Endodermal cell (in vitro differentiated cells): ENCODE measurements around the gene USO1. TPM values are rescaled to one million over a fixed set of nuclear protein-coding genes. Genes with fewer than 3 reads are reported as not detected.

Source experiments
- DNase-seq: peaks from one replicate; pipeline ENCODE4 v3.0.0-alpha.2; 2017
- H3K27ac ChIP-seq: 2 replicates; pipeline ENCODE4 v1.5.1; 2013; ENCODE audit warnings: mild to moderate bottlenecking, low read depth, low read length, moderate library complexity
- H3K27me3 ChIP-seq: 2 replicates; pipeline ENCODE4 v1.6.1; 2013; ENCODE audit warnings: mild to moderate bottlenecking, low read length, moderate library complexity; ENCODE audit not compliant: insufficient read depth, control insufficient read depth, poor library complexity, severe bottlenecking
- H3K36me3 ChIP-seq: 2 replicates; pipeline ENCODE4 v1.7.0; 2013; ENCODE audit warnings: mild to moderate bottlenecking, low read length, moderate library complexity; ENCODE audit not compliant: control insufficient read depth, insufficient read depth
- H3K4me1 ChIP-seq: one replicate; pipeline ENCODE4 v1.7.0; 2013; ENCODE audit warnings: low read length; ENCODE audit not compliant: control insufficient read depth, insufficient read depth
- H3K4me3 ChIP-seq: 2 replicates; pipeline ENCODE4 v1.5.1; 2013; ENCODE audit warnings: mild to moderate bottlenecking, low read length, moderate library complexity
- H3K9ac ChIP-seq: 2 replicates; pipeline ENCODE4 v1.6.1; 2013; ENCODE audit warnings: mild to moderate bottlenecking, low read length, moderate library complexity; ENCODE audit not compliant: poor library complexity, severe bottlenecking; ENCODE audit errors: extremely low read depth
- H3K9me3 ChIP-seq: 2 replicates; pipeline ENCODE4 v1.6.1; 2013; ENCODE audit warnings: mild to moderate bottlenecking, low read length, moderate library complexity; ENCODE audit not compliant: control insufficient read depth
- H3K27ac Mint-ChIP-seq: 2 replicates; pipeline ENCODE4 v1.8.0; 2020; ENCODE audit warnings: mixed read lengths
- H3K27me3 Mint-ChIP-seq: 2 replicates; pipeline ENCODE4 v1.8.0; 2021; ENCODE audit warnings: mild to moderate bottlenecking, mixed read lengths; ENCODE audit not compliant: insufficient read depth
- H3K36me3 Mint-ChIP-seq: 2 replicates; pipeline ENCODE4 v1.8.0; 2020; ENCODE audit warnings: low read depth, mixed read lengths
- H3K4me1 Mint-ChIP-seq: 2 replicates; pipeline ENCODE4 v1.8.0; 2020; ENCODE audit warnings: mixed read lengths
- H3K4me3 Mint-ChIP-seq: 2 replicates; pipeline ENCODE4 v1.8.0; 2020; ENCODE audit warnings: mild to moderate bottlenecking, moderate library complexity, mixed read lengths
- H3K9me3 Mint-ChIP-seq: 2 replicates; pipeline ENCODE4 v1.8.0; 2020; ENCODE audit warnings: mild to moderate bottlenecking, mixed read lengths
- WGBS, 2 experiments: methylation state at CpG; one replicate each; pipeline versions ENCODE4 v1.1.5 to v1.1.7; 2013; ENCODE audit warnings: missing lambda C conversion rate in 2 of 2, mixed read lengths in 1 of 2; ENCODE audit not compliant: insufficient coverage in 1 of 2, insufficient read length in 1 of 2; 5-methylcytosine and 5-hydroxymethylcytosine counted together
- total RNA-seq, 2 donors: library from RNA; stranded (reverse); fragmentation: NEBNext Ultra II Directional in 1 of 2; extraction: Animal tissue kit (Norgen Biotek cat#: 25700) in 1 of 2; gene quantifications; 2 replicates in 1 of 2; 3 replicates in 1 of 2; pipeline ENCODE4 v1.2.1, GENCODE V29; 2021
- TF ChIP-seq, protein P1 (sequence below): fragments of 200-600 bp; sonication (generic); conservative IDR thresholded peaks from 2 replicates; pipeline ENCODE4 v1.5.0; 2021; ENCODE audit warnings: antibody characterized with exemption, mild to moderate bottlenecking

The USO1 gene
- total RNA-seq, 2 donors from 2014 or later: 74.5 to 75.1 TPM

- H3K4me3 Mint-ChIP-seq: no peak overlapping the region
- WGBS, 2 experiments: 50 to 81% methylated on average over 1 to 6 of the region's 6 CpGs
- DNase-seq: peak; percentile 81
- TF ChIP-seq, protein P1, sequence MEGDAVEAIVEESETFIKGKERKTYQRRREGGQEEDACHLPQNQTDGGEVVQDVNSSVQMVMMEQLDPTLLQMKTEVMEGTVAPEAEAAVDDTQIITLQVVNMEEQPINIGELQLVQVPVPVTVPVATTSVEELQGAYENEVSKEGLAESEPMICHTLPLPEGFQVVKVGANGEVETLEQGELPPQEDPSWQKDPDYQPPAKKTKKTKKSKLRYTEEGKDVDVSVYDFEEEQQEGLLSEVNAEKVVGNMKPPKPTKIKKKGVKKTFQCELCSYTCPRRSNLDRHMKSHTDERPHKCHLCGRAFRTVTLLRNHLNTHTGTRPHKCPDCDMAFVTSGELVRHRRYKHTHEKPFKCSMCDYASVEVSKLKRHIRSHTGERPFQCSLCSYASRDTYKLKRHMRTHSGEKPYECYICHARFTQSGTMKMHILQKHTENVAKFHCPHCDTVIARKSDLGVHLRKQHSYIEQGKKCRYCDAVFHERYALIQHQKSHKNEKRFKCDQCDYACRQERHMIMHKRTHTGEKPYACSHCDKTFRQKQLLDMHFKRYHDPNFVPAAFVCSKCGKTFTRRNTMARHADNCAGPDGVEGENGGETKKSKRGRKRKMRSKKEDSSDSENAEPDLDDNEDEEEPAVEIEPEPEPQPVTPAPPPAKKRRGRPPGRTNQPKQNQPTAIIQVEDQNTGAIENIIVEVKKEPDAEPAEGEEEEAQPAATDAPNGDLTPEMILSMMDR: peak; percentile 61
- no peak overlapping the region for H3K4me3 ChIP-seq
- peak overlapping the region; percentile 26 for H3K27ac Mint-ChIP-seq
- peaks cover 3% of the 10 kb centered on the region for H3K36me3 ChIP-seq
- no peak overlapping the region for H3K9ac ChIP-seq
- H3K9me3 Mint-ChIP-seq: no peaks in the 10 kb centered on the region
- H3K9me3 ChIP-seq: no peaks in the 10 kb centered on the region
- peaks cover 18% of the 10 kb centered on the region for H3K4me1 Mint-ChIP-seq
- peaks cover 5% of the 10 kb centered on the region for H3K4me1 ChIP-seq
- H3K27me3 Mint-ChIP-seq: no peaks in the 10 kb centered on the region
- peaks cover 8% of the 10 kb centered on the region for H3K36me3 Mint-ChIP-seq
- peak overlapping the region; percentile 48 for H3K27ac ChIP-seq
- no peaks in the 10 kb centered on the region for H3K27me3 ChIP-seq
Measured at GRCh38 chr4:75705198-75705977, 19.0 kb upstream of the USO1 start.

DNA sequence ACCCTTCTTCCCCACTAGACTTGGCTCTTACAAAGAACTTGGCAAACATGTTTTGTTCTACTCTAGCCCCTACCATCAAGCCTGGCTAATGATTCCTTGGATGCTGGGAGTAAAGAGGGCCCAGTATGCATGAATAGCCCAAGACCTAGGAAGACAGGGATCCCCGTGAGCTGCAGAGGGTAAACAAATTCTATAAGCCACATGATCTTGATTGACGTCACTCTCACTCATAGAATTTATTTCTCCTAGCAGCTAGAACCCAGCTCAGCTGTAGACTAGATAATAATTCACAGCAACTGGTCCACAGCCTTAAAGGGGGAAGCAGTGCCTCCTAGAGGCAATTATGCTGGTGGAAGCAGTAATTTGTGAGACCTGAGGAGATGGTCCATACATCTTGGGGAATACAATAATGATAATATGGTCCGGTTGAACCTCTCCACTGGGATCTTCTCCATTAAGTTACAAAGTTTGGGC is 16.1 kb upstream of the USO1 start:
- H3K27ac Mint-ChIP-seq: no peak overlapping the region
- H3K27ac ChIP-seq: no peak overlapping the region

GRCh38 chr4:75710246-75710645 is 14.1 kb upstream of the USO1 start:
- DNase-seq: peak; percentile 3
- H3K4me1 Mint-ChIP-seq: peaks cover 2% of the 10 kb centered on the region
- peaks cover 8% of the 10 kb centered on the region for H3K36me3 Mint-ChIP-seq
- no peaks in the 10 kb centered on the region for H3K27me3 Mint-ChIP-seq
- peaks cover 8% of the 10 kb centered on the region for H3K36me3 ChIP-seq
- no peak overlapping the region for H3K4me3 ChIP-seq
- no peak overlapping the region for H3K27ac ChIP-seq
- no peak overlapping the region for H3K9ac ChIP-seq
- no peak overlapping the region for H3K27ac Mint-ChIP-seq
- TF ChIP-seq, protein P1: no peak
- H3K9me3 Mint-ChIP-seq: no peaks in the 10 kb centered on the region
- H3K27me3 ChIP-seq: no peaks in the 10 kb centered on the region
- no peaks in the 10 kb centered on the region for H3K9me3 ChIP-seq
- no peak overlapping the region for H3K4me3 Mint-ChIP-seq
- 95 to 100% methylated on average over 4 of the region's 4 CpGs for WGBS, 2 experiments
- H3K4me1 ChIP-seq: no peaks in the 10 kb centered on the region

More for the DNA sequence above, 16.1 kb upstream of the USO1 start:
- TF ChIP-seq, protein P1: peak; percentile 80
- Histone ChIP-seq H3K27me3 (no peaks in the 10 kb centered on the region), H3K4me3 (no peak overlapping the region), H3K9ac (no peak overlapping the region), H3K36me3 (peaks cover 8% of the 10 kb centered on the region), H3K4me1 (no peaks in the 10 kb centered on the region), H3K9me3 (no peaks in the 10 kb centered on the region)
- Mint-ChIP-seq H3K36me3 (peaks cover 8% of the 10 kb centered on the region), H3K4me1 (peaks cover 5% of the 10 kb centered on the region), H3K4me3 (no peak overlapping the region), H3K27me3 (no peaks in the 10 kb centered on the region), H3K9me3 (no peaks in the 10 kb centered on the region)
- 58 to 83% methylated on average over 3 of the region's 3 CpGs for WGBS, 2 experiments
- peak; percentile 72 for DNase-seq
